WTC11 (cell line): ENCODE results near the gene HLA-A. TPM values are rescaled to one million over a fixed set of nuclear protein-coding genes. Genes with fewer than 3 reads are reported as not detected.
"Not testable (repeated sequence)": the region's sequence is repeated elsewhere in the genome, so short reads cannot be mapped to it uniquely, and the experiment has no call there.

Experiments used
- ATAC-seq: fragments of 200-7000 bp; cut with Tn5 transposase; 2 replicates; pipeline ENCODE4 v1.10.0; 2021; ENCODE audit warnings: mild to moderate bottlenecking, moderate library complexity
- CTCF ChIA-PET: fragments of 300-600 bp; sonication (Branson Sonifier 250); formaldehyde crosslinking; loops from one replicate; lab custom pipeline; 2021; ENCODE audit warnings: antibody characterized with exemption; lab: Charles Lee
- POLR2A ChIA-PET: fragments of 350-600 bp; sonication (Branson Sonifier 250); formaldehyde crosslinking; loops from one replicate; lab custom pipeline; 2021; ENCODE audit warnings: antibody characterized with exemption; lab: Charles Lee
- DNase-seq: peaks from one replicate; pipeline ENCODE4 v3.0.0; 2021; ENCODE audit warnings: low spot score
- H3K27ac Mint-ChIP-seq: 2 replicates; pipeline ENCODE4 v1.8.0; 2021; ENCODE audit warnings: mixed read lengths
- H3K27me3 Mint-ChIP-seq: 2 replicates; pipeline ENCODE4 v1.8.0; 2021; ENCODE audit warnings: low read depth, mild to moderate bottlenecking, moderate library complexity, mixed read lengths
- H3K36me3 Mint-ChIP-seq: 2 replicates; pipeline ENCODE4 v1.8.0; 2021; ENCODE audit warnings: mixed read lengths
- H3K4me1 Mint-ChIP-seq: 2 replicates; pipeline ENCODE4 v1.8.0; 2022; ENCODE audit warnings: mixed read lengths
- H3K4me3 Mint-ChIP-seq: 2 replicates; pipeline ENCODE4 v1.8.0; 2021; ENCODE audit warnings: mild to moderate bottlenecking, moderate library complexity, mixed read lengths
- H3K9me3 Mint-ChIP-seq: 2 replicates; pipeline ENCODE4 v1.8.0; 2021; ENCODE audit warnings: mixed read lengths
- CDX4 ChIP-seq: fragments of 250-450 bp; sonication (Bioruptor Pico); IDR thresholded peaks from 2 replicates; pipeline ENCODE4 v1.9.0; 2021; ENCODE audit warnings: moderate library complexity, mild to moderate bottlenecking, inconsistent platforms, borderline replicate concordance
- CTCF ChIP-seq: fragments of 200-600 bp; IDR thresholded peaks from 2 replicates; pipeline ENCODE4 v1.8.0; 2022; ENCODE audit warnings: antibody characterized with exemption
- IRF2 ChIP-seq: sonication (generic); formaldehyde crosslinking; IDR thresholded peaks from 2 replicates; pipeline ENCODE4 v1.8.0; 2022; ENCODE audit warnings: low read depth, missing genetic modification reagents, borderline replicate concordance
- KAT7 ChIP-seq: sonication (generic); formaldehyde crosslinking; IDR thresholded peaks from 2 replicates; pipeline ENCODE4 v1.8.1; 2023; ENCODE audit warnings: missing genetic modification reagents, mild to moderate bottlenecking, borderline replicate concordance
- MXD4 ChIP-seq: fragments of 250-450 bp; sonication (Bioruptor Pico); IDR thresholded peaks from 2 replicates; pipeline ENCODE4 v1.8.0; 2021; ENCODE audit warnings: mild to moderate bottlenecking, moderate library complexity, borderline replicate concordance
- MYBL2 ChIP-seq: sonication (generic); formaldehyde crosslinking; IDR thresholded peaks from 2 replicates; pipeline ENCODE4 v1.8.1; 2023; ENCODE audit warnings: mild to moderate bottlenecking, moderate library complexity, missing genetic modification reagents
- NR3C1 ChIP-seq: sonication (generic); formaldehyde crosslinking; conservative IDR thresholded peaks from 2 replicates; pipeline ENCODE4 v1.8.1; 2023; ENCODE audit warnings: low read depth, mild to moderate bottlenecking, missing genetic modification reagents
- SMAD3 ChIP-seq: sonication (generic); formaldehyde crosslinking; IDR thresholded peaks from 2 replicates; pipeline ENCODE4 v1.8.0; 2022; ENCODE audit warnings: missing genetic modification reagents, mild to moderate bottlenecking, borderline replicate concordance
- TEAD4 ChIP-seq: sonication (generic); formaldehyde crosslinking; IDR thresholded peaks from 2 replicates; pipeline ENCODE4 v1.8.0; 2022; ENCODE audit warnings: mild to moderate bottlenecking, missing genetic modification reagents
- TP53 ChIP-seq: sonication (generic); formaldehyde crosslinking; IDR thresholded peaks from 2 replicates; pipeline ENCODE4 v1.8.1; 2023; ENCODE audit warnings: mild to moderate bottlenecking, missing genetic modification reagents
- ZNF425 ChIP-seq: fragments of 250-450 bp; sonication (Bioruptor Pico); conservative IDR thresholded peaks from 2 replicates; pipeline ENCODE4 v1.9.0; 2021; ENCODE audit warnings: mild to moderate bottlenecking
- ZNF512 ChIP-seq: sonication (generic); formaldehyde crosslinking; IDR thresholded peaks from 2 replicates; pipeline ENCODE4 v1.8.1; 2022; ENCODE audit warnings: missing genetic modification reagents, borderline replicate concordance
- total RNA-seq: library from RNA; stranded (reverse); gene quantifications from 3 replicates; pipeline ENCODE4 v1.2.3, GENCODE V29; 2021
- TF ChIP-seq, protein P1 (sequence below): fragments of 250-450 bp; sonication (Bioruptor Pico); IDR thresholded peaks from 2 replicates; pipeline ENCODE4 v1.9.0; 2021; ENCODE audit warnings: mild to moderate bottlenecking
- TF ChIP-seq, protein P2 (sequence below): sonication (generic); formaldehyde crosslinking; IDR thresholded peaks from 2 replicates; pipeline ENCODE4 v1.8.1; 2022; ENCODE audit warnings: low read depth, missing genetic modification reagents, borderline replicate concordance
- TF ChIP-seq, protein P3 (sequence below): sonication (generic); formaldehyde crosslinking; IDR thresholded peaks from 2 replicates; pipeline ENCODE4 v1.8.1; 2023; ENCODE audit warnings: mild to moderate bottlenecking, missing genetic modification reagents
- TF ChIP-seq, protein P4 (sequence below): sonication (generic); formaldehyde crosslinking; IDR thresholded peaks from 2 replicates; pipeline ENCODE4 v1.8.0; 2022; ENCODE audit warnings: mild to moderate bottlenecking, missing genetic modification reagents
- TF ChIP-seq, protein P5 (sequence below): sonication (generic); formaldehyde crosslinking; IDR thresholded peaks from 2 replicates; pipeline ENCODE4 v1.8.1; 2023; ENCODE audit warnings: mild to moderate bottlenecking, missing genetic modification reagents, moderate library complexity

Gene HLA-A
- total RNA-seq, 1 experiment from 2014 or later: 93.2 TPM

DNA sequence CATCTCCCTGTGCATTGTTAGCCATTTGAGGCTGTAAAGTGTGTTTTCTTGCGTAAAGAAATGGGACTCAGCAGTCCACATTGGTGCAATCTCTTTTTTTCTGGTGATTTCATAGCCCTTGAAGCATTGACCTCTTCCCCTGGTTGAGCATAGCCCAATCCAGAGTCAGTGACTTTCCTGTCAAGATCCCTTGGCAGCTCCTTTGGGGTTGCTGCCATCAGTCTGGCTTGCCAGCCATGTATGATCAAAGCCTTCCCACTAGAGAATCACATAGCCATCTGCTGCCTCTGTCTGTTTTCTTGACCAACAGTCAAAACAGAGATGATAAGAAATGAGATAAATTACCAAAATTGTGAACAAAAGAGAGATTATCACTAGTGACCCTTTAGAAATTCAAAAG is 19.6 kb downstream of the HLA-A start:
- no peak for TF ChIP-seq KAT7 (CRISPR knock-in tag)
- TF ChIP-seq IRF2 (CRISPR knock-in tag): no peak
- TF ChIP-seq MXD4: no peak
- no peak for TF ChIP-seq CDX4
- no peak for TF ChIP-seq TP53 (CRISPR knock-in tag)
- TF ChIP-seq CTCF: no peak
- TF ChIP-seq ZNF512 (CRISPR knock-in tag): no peak
- TF ChIP-seq TEAD4: no peak
- TF ChIP-seq, all 79 proteins: peak for 0
- DNase-seq (no peak), ATAC-seq (no peak)
- CTCF ChIA-PET: no interaction called here
- Mint-ChIP-seq H3K27me3 (peaks cover 10% of the 10 kb centered on the region; the same call in 1 of the 2 replicates), H3K9me3 (peaks cover 16% of the 10 kb centered on the region), H3K4me3 (no peak overlapping the region), H3K4me1 (peaks cover 29% of the 10 kb centered on the region), H3K27ac (no peak overlapping the region), H3K36me3 (no peaks in the 10 kb centered on the region)
- POLR2A ChIA-PET: no interaction called here

DNA sequence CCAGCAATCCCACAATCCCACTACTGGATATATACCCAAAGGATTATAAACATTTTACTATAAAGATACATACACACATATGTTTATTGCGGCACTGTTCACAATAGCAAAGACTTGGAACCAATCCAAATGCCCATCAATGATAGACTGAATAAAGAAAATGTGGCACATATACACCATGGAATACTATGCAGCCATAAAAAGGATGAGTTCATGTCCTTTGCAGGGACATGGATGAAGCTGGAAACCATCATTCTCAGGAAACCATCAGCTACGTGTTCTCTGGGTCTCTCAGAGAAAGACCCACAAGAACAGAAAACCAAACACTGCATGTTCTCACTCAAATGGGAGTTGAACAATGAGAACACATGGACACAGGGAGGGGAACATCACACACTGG is 21.4 kb downstream of the HLA-A start:
- DNase-seq, ATAC-seq, H3K36me3 Mint-ChIP-seq, H3K27me3 Mint-ChIP-seq, H3K27ac Mint-ChIP-seq, POLR2A ChIA-PET, CTCF ChIA-PET, H3K4me3 Mint-ChIP-seq: not testable (repeated sequence)
- Mint-ChIP-seq H3K4me1 (peaks cover 37% of the 10 kb centered on the region), H3K9me3 (peaks cover 11% of the 10 kb centered on the region)

GRCh38 chr6:29964518-29964886 is 22.2 kb downstream of the HLA-A start:
- CTCF ChIA-PET: interaction anchor here (0.8 to 2.0 kb wide), 3 partner anchors 11 to 315 kb away, joined by 3 to 10 read pairs (median 9); no protein-coding TSS in a partner anchor
- Mint-ChIP-seq H3K4me3 (peak overlapping the region; percentile 49), H3K27me3 (peaks cover 3% of the 10 kb centered on the region; the same call in 1 of the 2 replicates), H3K4me1 (peaks cover 37% of the 10 kb centered on the region), H3K27ac (peak overlapping the region; percentile 94), H3K9me3 (0 out of 2 replicates have a peak, but pooled peaks cover 3% of the 10 kb centered on the region), H3K36me3 (no peaks in the 10 kb centered on the region)
- POLR2A ChIA-PET: interaction anchor here (0.5 to 3.0 kb wide), 2 partner anchors 10 to 163 kb away, joined by 3 to 15 read pairs; no protein-coding TSS in a partner anchor
- DNase-seq (no peak), ATAC-seq (no peak)
- TF ChIP-seq, protein P1, sequence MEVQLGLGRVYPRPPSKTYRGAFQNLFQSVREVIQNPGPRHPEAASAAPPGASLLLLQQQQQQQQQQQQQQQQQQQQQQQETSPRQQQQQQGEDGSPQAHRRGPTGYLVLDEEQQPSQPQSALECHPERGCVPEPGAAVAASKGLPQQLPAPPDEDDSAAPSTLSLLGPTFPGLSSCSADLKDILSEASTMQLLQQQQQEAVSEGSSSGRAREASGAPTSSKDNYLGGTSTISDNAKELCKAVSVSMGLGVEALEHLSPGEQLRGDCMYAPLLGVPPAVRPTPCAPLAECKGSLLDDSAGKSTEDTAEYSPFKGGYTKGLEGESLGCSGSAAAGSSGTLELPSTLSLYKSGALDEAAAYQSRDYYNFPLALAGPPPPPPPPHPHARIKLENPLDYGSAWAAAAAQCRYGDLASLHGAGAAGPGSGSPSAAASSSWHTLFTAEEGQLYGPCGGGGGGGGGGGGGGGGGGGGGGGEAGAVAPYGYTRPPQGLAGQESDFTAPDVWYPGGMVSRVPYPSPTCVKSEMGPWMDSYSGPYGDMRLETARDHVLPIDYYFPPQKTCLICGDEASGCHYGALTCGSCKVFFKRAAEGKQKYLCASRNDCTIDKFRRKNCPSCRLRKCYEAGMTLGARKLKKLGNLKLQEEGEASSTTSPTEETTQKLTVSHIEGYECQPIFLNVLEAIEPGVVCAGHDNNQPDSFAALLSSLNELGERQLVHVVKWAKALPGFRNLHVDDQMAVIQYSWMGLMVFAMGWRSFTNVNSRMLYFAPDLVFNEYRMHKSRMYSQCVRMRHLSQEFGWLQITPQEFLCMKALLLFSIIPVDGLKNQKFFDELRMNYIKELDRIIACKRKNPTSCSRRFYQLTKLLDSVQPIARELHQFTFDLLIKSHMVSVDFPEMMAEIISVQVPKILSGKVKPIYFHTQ: no peak
- TF ChIP-seq ZNF425 (CRISPR knock-in tag): no peak
- no peak for TF ChIP-seq SMAD3 (CRISPR knock-in tag)
- TF ChIP-seq, protein P2, sequence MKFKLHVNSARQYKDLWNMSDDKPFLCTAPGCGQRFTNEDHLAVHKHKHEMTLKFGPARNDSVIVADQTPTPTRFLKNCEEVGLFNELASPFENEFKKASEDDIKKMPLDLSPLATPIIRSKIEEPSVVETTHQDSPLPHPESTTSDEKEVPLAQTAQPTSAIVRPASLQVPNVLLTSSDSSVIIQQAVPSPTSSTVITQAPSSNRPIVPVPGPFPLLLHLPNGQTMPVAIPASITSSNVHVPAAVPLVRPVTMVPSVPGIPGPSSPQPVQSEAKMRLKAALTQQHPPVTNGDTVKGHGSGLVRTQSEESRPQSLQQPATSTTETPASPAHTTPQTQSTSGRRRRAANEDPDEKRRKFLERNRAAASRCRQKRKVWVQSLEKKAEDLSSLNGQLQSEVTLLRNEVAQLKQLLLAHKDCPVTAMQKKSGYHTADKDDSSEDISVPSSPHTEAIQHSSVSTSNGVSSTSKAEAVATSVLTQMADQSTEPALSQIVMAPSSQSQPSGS (CRISPR knock-in tag): no peak
- TF ChIP-seq NR3C1 (CRISPR knock-in tag): no peak
- TF ChIP-seq, protein P3, sequence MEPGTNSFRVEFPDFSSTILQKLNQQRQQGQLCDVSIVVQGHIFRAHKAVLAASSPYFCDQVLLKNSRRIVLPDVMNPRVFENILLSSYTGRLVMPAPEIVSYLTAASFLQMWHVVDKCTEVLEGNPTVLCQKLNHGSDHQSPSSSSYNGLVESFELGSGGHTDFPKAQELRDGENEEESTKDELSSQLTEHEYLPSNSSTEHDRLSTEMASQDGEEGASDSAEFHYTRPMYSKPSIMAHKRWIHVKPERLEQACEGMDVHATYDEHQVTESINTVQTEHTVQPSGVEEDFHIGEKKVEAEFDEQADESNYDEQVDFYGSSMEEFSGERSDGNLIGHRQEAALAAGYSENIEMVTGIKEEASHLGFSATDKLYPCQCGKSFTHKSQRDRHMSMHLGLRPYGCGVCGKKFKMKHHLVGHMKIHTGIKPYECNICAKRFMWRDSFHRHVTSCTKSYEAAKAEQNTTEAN (CRISPR knock-in tag): no peak
- TF ChIP-seq, protein P4, sequence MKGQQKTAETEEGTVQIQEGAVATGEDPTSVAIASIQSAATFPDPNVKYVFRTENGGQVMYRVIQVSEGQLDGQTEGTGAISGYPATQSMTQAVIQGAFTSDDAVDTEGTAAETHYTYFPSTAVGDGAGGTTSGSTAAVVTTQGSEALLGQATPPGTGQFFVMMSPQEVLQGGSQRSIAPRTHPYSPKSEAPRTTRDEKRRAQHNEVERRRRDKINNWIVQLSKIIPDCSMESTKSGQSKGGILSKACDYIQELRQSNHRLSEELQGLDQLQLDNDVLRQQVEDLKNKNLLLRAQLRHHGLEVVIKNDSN (CRISPR knock-in tag): no peak
- TF ChIP-seq KAT7 (CRISPR knock-in tag): no peak
- TF ChIP-seq, protein P5, sequence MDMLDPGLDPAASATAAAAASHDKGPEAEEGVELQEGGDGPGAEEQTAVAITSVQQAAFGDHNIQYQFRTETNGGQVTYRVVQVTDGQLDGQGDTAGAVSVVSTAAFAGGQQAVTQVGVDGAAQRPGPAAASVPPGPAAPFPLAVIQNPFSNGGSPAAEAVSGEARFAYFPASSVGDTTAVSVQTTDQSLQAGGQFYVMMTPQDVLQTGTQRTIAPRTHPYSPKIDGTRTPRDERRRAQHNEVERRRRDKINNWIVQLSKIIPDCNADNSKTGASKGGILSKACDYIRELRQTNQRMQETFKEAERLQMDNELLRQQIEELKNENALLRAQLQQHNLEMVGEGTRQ: no peak
- no peak for TF ChIP-seq MYBL2 (CRISPR knock-in tag)
- TF ChIP-seq MXD4: no peak
